Pancreas (tissue), 10 donors: ENCODE results near the gene ASB7. TPM values are rescaled to one million over a fixed set of nuclear protein-coding genes. Genes with fewer than 3 reads are reported as not detected.
"Not testable (repeated sequence)": the region's sequence is repeated elsewhere in the genome, so short reads cannot be mapped to it uniquely, and the experiment has no call there.

Experiments
- ATAC-seq, 4 donors: fragments of 200-7000 bp; cut with Tn5 transposase; one replicate each; pipeline versions ENCODE4 v1.8.0 to v1.9.1; 2020; ENCODE audit warnings: mild to moderate bottlenecking in 4 of 4, moderate library complexity in 4 of 4
- DNase-seq, 6 donors: peaks; one replicate each; pipeline ENCODE4 v3.0.0-alpha.2; 2020
- FAIRE-seq: peaks from 2 replicates; lab custom pipeline; 2012; peaks lifted over from hg19 to GRCh38; lab: Jason Lieb, UNC
- H3K27ac ChIP-seq, 4 donors: fragments of 200-600 bp; sonication (generic); 1 replicate in 3 of 4; 2 replicates in 1 of 4; pipeline versions ENCODE4 v1.5.0 to v1.8.0; 2020
- H3K27me3 ChIP-seq, 4 donors: fragments of 200-600 bp; one replicate each; pipeline ENCODE4 v1.8.0; 2021
- H3K36me3 ChIP-seq, 3 donors: fragments of 200-600 bp; sonication (generic) in 1 of 3; one replicate each; pipeline versions ENCODE4 v1.5.0 to v1.8.0; 2020 to 2021
- H3K4me1 ChIP-seq, 3 donors: fragments of 200-600 bp; one replicate each; pipeline ENCODE4 v1.8.0; 2021
- H3K4me3 ChIP-seq, 4 donors: fragments of 200-600 bp; sonication (generic) in 2 of 4; one replicate each; pipeline versions ENCODE4 v1.5.0 to v1.8.0; 2020 to 2021
- H3K9me3 ChIP-seq, 4 donors: fragments of 200-600 bp; one replicate each; pipeline ENCODE4 v1.8.0; 2021
- CTCF ChIP-seq, 4 donors: fragments of 200-600 bp; sonication (generic) in 3 of 4; IDR thresholded peaks; one replicate each; pipeline versions ENCODE4 v1.5.0 to v1.8.0; 2021; ENCODE audit warnings: antibody characterized with exemption in 4 of 4
- WGBS, 2 donors: extraction: QIAGEN DNeasy Blood & Tissue Kit; methylation state at CpG; one replicate each; pipeline ENCODE4 v1.1.7; 2013; 5-methylcytosine and 5-hydroxymethylcytosine counted together
- intact Hi-C, 3 donors: fragments of 100-400 bp; cut with DNase I; formaldehyde crosslinking; loops; one replicate each; pipeline versions ENCODE4 v1.11.1 to v1.14.2; 2022
- polyA plus RNA-seq, 2 donors: library from polyadenylated mRNA; stranded (reverse); fragments of 200-250 nt; gene quantifications; one replicate each; pipeline ENCODE4 v1.2.3, GENCODE V29; 2013
- total RNA-seq, 6 donors: library from RNA; stranded (reverse); fragmentation: NEBNext Ultra II Directional in 4 of 6; extraction: Animal tissue kit (Norgen Biotek cat#: 25700) in 4 of 6; gene quantifications; one replicate each; pipeline versions ENCODE4 v1.2.1 to v1.2.4, GENCODE V29; 2021 to 2023
- donor health status: healthy with polysubstance abuse.
- donor health status: DM: no; HTN: no; CAD: no; lungs with moderate emphysema.
- donor health status: DM: no; HTN: no; CAD: no.
- donor health status: control.
- donor health status: control.
- donor health status: Bipolar disorder and iron deficiency.
- donor health status: DM: yes; HTN: yes; CAD: no.
- donor health status: DM: no; HTN: no; CAD: no.
- donor health status: DM: no; HTN: no; CAD: no.
- donor health status: DM: yes; HTN: yes; CAD: no.

Gene ASB7
- total and polyA plus RNA-seq, 8 donors: 1.9 to 7.8 (median 4.4) TPM

DNA sequence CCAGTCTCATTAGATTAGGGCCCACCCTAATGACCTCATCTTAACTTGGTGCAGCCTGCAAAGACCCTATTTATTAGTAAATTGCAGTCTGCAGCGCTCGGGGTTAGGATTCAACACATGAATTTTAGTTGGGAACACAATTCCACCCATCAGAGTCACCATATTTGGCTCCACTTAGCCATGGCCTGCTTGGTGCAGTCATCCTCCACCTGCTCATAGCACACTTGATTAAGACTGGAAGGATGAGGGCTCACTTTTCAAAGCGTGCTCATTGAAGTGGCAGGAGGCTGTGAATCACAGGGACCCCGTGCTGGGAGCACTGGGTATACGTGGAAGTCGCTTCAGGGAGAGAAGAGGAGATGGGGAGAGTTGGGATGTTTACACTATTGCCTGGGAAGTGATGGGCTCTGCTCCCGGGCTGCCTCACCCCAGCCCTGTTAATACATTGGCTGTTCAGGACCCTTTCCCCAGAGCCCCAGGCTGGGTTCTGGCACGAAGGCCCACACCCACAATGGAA lies 68.2 kb downstream of the ASB7 start:
- ATAC-seq: no peak
- intact Hi-C loops: no loop called here
- 61 to 79% methylated on average over 8 of the region's 8 CpGs for WGBS, 2 donors

GRCh38 chr15:100671124-100671680 lies 68.8 kb downstream of the ASB7 start:
- Histone ChIP-seq H3K4me1 (no peaks in the 10 kb centered on the region), H3K4me3 (no peak overlapping the region), H3K36me3 (no peaks in the 10 kb centered on the region), H3K27ac (no peak overlapping the region), H3K27me3 (no peaks in the 10 kb centered on the region), H3K9me3 (no peaks in the 10 kb centered on the region)
- TF ChIP-seq CTCF (IDR thresholded peaks at IDR 0.05): no peak
- WGBS, 2 donors: 70 to 82% methylated on average over 15 of the region's 15 CpGs
- ATAC-seq (no peak), FAIRE-seq (no peak), DNase-seq (no peak)
- intact Hi-C loops: no loop called here

More for the DNA sequence above, 68.2 kb downstream of the ASB7 start:
- Histone ChIP-seq H3K9me3 (no peaks in the 10 kb centered on the region), H3K36me3 (no peaks in the 10 kb centered on the region), H3K4me3 (no peak overlapping the region), H3K27me3 (no peaks in the 10 kb centered on the region), H3K27ac (no peak overlapping the region), H3K4me1 (no peaks in the 10 kb centered on the region)
- FAIRE-seq (no peak), DNase-seq (no peak)
- TF ChIP-seq CTCF (IDR thresholded peaks at IDR 0.05): no peak

GRCh38 chr15:100671858-100672543 lies 69.6 kb downstream of the ASB7 start:
- intact Hi-C loops: no loop called here
- no peaks in the 10 kb centered on the region for H3K9me3 ChIP-seq
- H3K4me1 ChIP-seq: no peaks in the 10 kb centered on the region
- no peak overlapping the region for H3K27ac ChIP-seq
- 60 to 67% methylated on average over 13 of the region's 13 CpGs for WGBS, 2 donors
- H3K36me3 ChIP-seq: no peaks in the 10 kb centered on the region
- FAIRE-seq (no peak), DNase-seq (no peak), ATAC-seq (peak; percentile 60 to 80 (median 74))
- H3K27me3 ChIP-seq: no peaks in the 10 kb centered on the region
- no peak overlapping the region for H3K4me3 ChIP-seq
- peak in 1 of 4 donors; percentile 21 for TF ChIP-seq CTCF (IDR thresholded peaks at IDR 0.05)

GRCh38 chr15:100672959-100673358 lies 70.6 kb downstream of the ASB7 start:
- H3K9me3 ChIP-seq: no peaks in the 10 kb centered on the region
- no peaks in the 10 kb centered on the region for H3K27me3 ChIP-seq
- H3K4me3 ChIP-seq: no peak overlapping the region
- no peak for TF ChIP-seq CTCF (IDR thresholded peaks at IDR 0.05)
- H3K4me1 ChIP-seq: no peaks in the 10 kb centered on the region
- no peak for DNase-seq
- no peak for ATAC-seq
- H3K36me3 ChIP-seq: no peaks in the 10 kb centered on the region
- intact Hi-C loops: no loop called here
- no peak overlapping the region for H3K27ac ChIP-seq
- WGBS, 2 donors: 73 to 77% methylated on average over 5 of the region's 5 CpGs
- FAIRE-seq: no peak

DNA sequence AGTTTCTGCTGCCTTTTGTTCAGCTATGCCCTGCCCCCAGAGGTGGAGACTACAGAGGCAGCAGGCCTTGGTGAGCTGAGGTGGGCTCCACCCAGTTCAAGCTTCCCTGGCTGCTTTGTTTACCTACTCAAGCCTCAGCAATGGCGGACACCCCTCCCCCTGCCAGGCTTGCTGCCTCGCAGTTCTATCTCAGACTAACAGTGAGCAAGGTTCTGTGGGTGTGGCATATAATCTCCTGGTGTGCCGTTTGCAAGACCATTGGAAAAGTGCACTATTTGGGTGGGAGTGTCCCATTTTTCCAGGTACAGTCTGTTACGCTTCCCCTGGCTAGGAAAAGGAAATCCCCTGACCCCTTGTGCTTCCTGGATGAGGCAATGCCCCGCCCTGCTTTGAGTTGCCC lies 76.8 kb downstream of the ASB7 start:
- H3K27ac ChIP-seq, H3K4me3 ChIP-seq, H3K36me3 ChIP-seq, H3K27me3 ChIP-seq, ATAC-seq, H3K9me3 ChIP-seq, intact Hi-C loops, FAIRE-seq, H3K4me1 ChIP-seq: not testable (repeated sequence)
- DNase-seq: peak in 1 of 6 donors; percentile 2
- 77 to 90% methylated on average over 5 of the region's 5 CpGs for WGBS, 2 donors
